HL-60/S4 treated with retinoic acid at 250 ng/mL for 4 days and 3 days (cell line): ENCODE measurements around the gene PTPRT.

Source experiments
- in situ Hi-C: fragments of 300-500 bp; cut with MboI; formaldehyde crosslinking; loops from 2 replicates; pipeline ENCODE4 v1.7.0; 2022; ENCODE audit warnings: low sequenced_read_pairs

Gene PTPRT

DNA sequence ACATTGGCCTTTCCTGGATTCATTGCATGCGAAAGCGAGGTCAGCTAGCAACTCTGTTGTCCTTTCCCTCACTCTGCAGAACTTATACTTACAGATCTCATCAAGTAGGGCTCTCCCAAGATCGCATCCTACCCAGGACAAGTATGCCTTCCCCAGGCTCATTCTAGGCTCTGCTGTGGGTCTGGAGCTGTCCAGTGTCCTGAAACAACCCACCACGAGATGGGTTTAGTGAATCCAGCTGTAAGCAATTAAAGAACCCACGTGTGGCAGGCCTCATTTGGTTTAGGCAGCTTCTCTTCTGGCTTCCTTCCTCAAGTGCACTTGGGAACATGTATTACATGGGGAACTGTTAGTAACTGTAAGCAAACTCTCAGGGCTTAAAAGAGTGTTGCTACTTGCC is 1165.1 kb downstream of the PTPRT start:
- in situ Hi-C loops = no loop called here
